ENCODE measurements around the gene ATF7.

- TF ChIP-seq CTCF (IDR thresholded peaks at IDR 0.05 in 8 of 11, conservative IDR thresholded peaks at IDR 0.05 in 3 of 11) (no peak), POLR2A (IDR thresholded peaks at IDR 0.05) (no peak)
Measured at GRCh38 chr12:53567961-53568808, 58.0 kb downstream of the ATF7 start.

All from spleen (tissue), 7 donors.